ENCODE data around the gene KAT5.

DNA sequence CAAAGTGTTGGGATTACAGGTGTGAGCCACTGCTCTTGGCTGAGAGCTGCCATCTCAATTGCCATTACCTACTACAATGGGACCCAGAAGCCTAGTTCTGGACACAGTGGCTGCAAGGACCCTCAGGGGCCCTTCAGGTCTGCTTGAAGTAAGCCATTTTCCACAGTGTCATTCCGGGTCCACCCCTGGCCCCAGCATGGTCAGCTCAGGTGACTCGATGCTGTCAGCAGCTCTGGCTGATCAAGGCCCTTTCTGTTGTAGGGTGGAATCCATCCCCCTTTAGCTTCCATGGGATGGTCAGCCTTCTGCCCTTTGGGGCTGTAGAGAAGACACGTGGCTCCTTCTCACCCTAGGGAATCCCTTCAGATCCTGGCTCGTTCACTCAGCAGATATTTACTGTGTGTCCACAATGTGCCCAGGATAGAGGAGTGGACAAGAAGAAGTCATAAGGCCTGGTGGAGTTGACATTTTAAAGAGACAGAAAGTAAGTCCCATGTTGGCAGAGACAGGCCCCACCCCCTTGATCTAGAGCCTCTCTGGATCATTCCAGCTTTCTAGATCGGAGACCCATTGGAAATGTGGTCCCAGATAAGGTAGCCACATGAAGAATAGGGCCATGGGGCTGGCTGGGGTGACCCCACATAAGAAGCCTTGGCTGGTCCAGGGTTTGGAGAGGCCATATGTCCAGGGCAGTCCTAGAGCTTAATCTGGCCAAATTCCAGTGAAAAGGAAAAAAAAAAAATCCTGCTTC is 15.1 kb upstream of the KAT5 start:
- TF ChIP-seq NFE2L1 (CRISPR knock-in tag; IDR thresholded peaks at IDR 0.05), result no peak
- TF ChIP-seq ESRRA (CRISPR knock-in tag; IDR thresholded peaks at IDR 0.05; ENCODE audit: borderline replicate concordance), result no peak

Data from WTC11 (cell line).